ENCODE data around the gene MSH3.
"Not testable (repeated sequence)": the region's sequence is repeated elsewhere in the genome, so short reads cannot be mapped to it uniquely, and the experiment has no call there.

MSH3 gene

GRCh38 chr5:80825786-80826460 is 171.5 kb downstream of the MSH3 start:
- H3K4me2 ChIP-seq (ENCODE audit: low read length) = no peak overlapping the region
- H3K9me3 ChIP-seq (ENCODE audit: control insufficient read depth, insufficient read depth, low read length) = peaks cover 9% of the 10 kb centered on the region; the same call in 1 of the 2 replicates
- H3K79me2 ChIP-seq (ENCODE audit: control insufficient read depth, low read length) = no peaks in the 10 kb centered on the region
- H4K20me1 ChIP-seq (ENCODE audit: control insufficient read depth, insufficient read depth, low read depth, low read length) = no peaks in the 10 kb centered on the region
- H3F3A ChIP-seq (ENCODE audit: control insufficient read depth, insufficient read depth) = no peaks in the 10 kb centered on the region
- TF ChIP-seq EZH2phosphoT487 (IDR thresholded peaks at IDR 0.05; ENCODE audit: borderline replicate concordance, low read length) = no peak
- no peaks in the 10 kb centered on the region for H3K27me3 ChIP-seq (ENCODE audit: control insufficient read depth, low read length)
- H3K4me1 ChIP-seq (ENCODE audit: control insufficient read depth, low read length) = no peaks in the 10 kb centered on the region
- no peaks in the 10 kb centered on the region for H3K9me2 ChIP-seq (replicated peaks; ENCODE audit: control insufficient read depth, low read length)
- H3K36me3 ChIP-seq (ENCODE audit: control insufficient read depth, low read length) = peaks cover 19% of the 10 kb centered on the region
- H3K4me3 ChIP-seq (ENCODE audit: low read length) = no peak overlapping the region
- H3K27ac ChIP-seq (ENCODE audit: low read depth, low read length) = no peak overlapping the region

GRCh38 chr5:80834710-80835109 is 180.3 kb downstream of the MSH3 start:
- no peaks in the 10 kb centered on the region for H3K9me2 ChIP-seq (replicated peaks; ENCODE audit: control insufficient read depth, low read length)
- no peaks in the 10 kb centered on the region for H4K20me1 ChIP-seq (ENCODE audit: control insufficient read depth, insufficient read depth, low read depth, low read length)
- H3K4me3 ChIP-seq (ENCODE audit: low read length) = no peak overlapping the region
- no peaks in the 10 kb centered on the region for H3K4me1 ChIP-seq (ENCODE audit: control insufficient read depth, low read length)
- no peak overlapping the region for H3K4me2 ChIP-seq (ENCODE audit: low read length)
- no peak for TF ChIP-seq CTCF (IDR thresholded peaks at IDR 0.05; ENCODE audit: low read depth, low read length, poor library complexity, severe bottlenecking)
- TF ChIP-seq EZH2phosphoT487 (IDR thresholded peaks at IDR 0.05; ENCODE audit: borderline replicate concordance, low read length) = no peak
- H3K27ac ChIP-seq (ENCODE audit: low read depth, low read length) = no peak overlapping the region
- no peaks in the 10 kb centered on the region for H3K9me3 ChIP-seq (ENCODE audit: control insufficient read depth, insufficient read depth, low read length)
- no peaks in the 10 kb centered on the region for H3K27me3 ChIP-seq (ENCODE audit: control insufficient read depth, low read length)
- H3F3A ChIP-seq (ENCODE audit: control insufficient read depth, insufficient read depth) = no peaks in the 10 kb centered on the region
- H3K79me2 ChIP-seq (ENCODE audit: control insufficient read depth, low read length) = no peaks in the 10 kb centered on the region
- H3K36me3 ChIP-seq (ENCODE audit: control insufficient read depth, low read length) = no peaks in the 10 kb centered on the region

DNA sequence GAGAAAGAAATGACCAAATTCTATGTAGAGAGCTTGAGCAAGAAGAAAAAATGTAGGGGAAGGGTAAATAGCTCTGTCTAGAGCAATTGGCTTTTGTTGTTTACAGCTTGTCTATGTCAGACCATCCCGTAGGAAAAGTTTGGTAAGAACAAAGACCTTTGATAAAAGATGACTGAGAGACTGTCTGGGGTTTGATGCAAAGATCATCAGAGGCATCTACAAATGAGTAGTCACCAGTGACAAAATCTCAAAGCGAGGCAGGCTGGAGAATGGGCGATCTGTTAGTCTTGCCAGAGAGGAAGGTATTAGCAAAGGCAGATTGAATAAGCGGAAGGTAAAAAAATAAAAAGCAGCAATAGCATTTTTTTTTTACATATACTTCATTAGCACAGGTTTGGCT is 180.7 kb downstream of the MSH3 start:
- H3K9me2 ChIP-seq (replicated peaks; ENCODE audit: control insufficient read depth, low read length) = no peaks in the 10 kb centered on the region
- H3K4me2 ChIP-seq (ENCODE audit: low read length) = no peak overlapping the region
- no peak overlapping the region for H3K27ac ChIP-seq (ENCODE audit: low read depth, low read length)
- H3K4me1 ChIP-seq (ENCODE audit: control insufficient read depth, low read length) = no peaks in the 10 kb centered on the region
- H3K4me3 ChIP-seq (ENCODE audit: low read length) = no peak overlapping the region
- H3K36me3 ChIP-seq (ENCODE audit: control insufficient read depth, low read length) = no peaks in the 10 kb centered on the region
- no peaks in the 10 kb centered on the region for H3K9me3 ChIP-seq (ENCODE audit: control insufficient read depth, insufficient read depth, low read length)
- H4K20me1 ChIP-seq (ENCODE audit: control insufficient read depth, insufficient read depth, low read depth, low read length) = no peaks in the 10 kb centered on the region
- no peaks in the 10 kb centered on the region for H3K27me3 ChIP-seq (ENCODE audit: control insufficient read depth, low read length)
- H3K79me2 ChIP-seq (ENCODE audit: control insufficient read depth, low read length) = no peaks in the 10 kb centered on the region
- no peaks in the 10 kb centered on the region for H3F3A ChIP-seq (ENCODE audit: control insufficient read depth, insufficient read depth)
- TF ChIP-seq CTCF (IDR thresholded peaks at IDR 0.05; ENCODE audit: low read depth, low read length, poor library complexity, severe bottlenecking) = no peak
- no peak for TF ChIP-seq EZH2phosphoT487 (IDR thresholded peaks at IDR 0.05; ENCODE audit: borderline replicate concordance, low read length)

DNA sequence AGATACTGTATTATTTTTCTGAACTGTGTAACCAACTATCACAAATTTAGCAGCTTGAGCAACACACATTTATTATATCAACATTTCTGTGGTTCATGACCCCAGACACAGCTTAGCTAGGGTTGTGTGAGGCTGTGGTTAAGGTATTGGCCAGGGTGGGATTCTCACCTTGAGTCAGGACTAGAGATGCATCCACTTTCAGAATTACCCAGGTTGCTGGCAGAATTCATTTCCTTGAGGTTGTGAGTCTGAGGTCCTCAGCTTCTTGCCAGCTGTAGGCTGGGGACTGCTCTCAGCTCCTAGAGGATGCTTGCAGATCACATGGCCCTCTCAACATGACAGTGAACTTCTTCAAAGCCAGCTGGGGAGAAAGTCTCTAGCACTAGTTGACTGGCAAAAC is 183.2 kb downstream of the MSH3 start:
- TF ChIP-seq CTCF (IDR thresholded peaks at IDR 0.05; ENCODE audit: low read depth, low read length, poor library complexity, severe bottlenecking) (no peak), EZH2phosphoT487 (IDR thresholded peaks at IDR 0.05; ENCODE audit: borderline replicate concordance, low read length) (no peak)
- no peak overlapping the region for H3K4me3 ChIP-seq (ENCODE audit: low read length)
- no peak overlapping the region for H3K27ac ChIP-seq (ENCODE audit: low read depth, low read length)
- no peaks in the 10 kb centered on the region for H3K27me3 ChIP-seq (ENCODE audit: control insufficient read depth, low read length)
- no peaks in the 10 kb centered on the region for H3K9me3 ChIP-seq (ENCODE audit: control insufficient read depth, insufficient read depth, low read length)
- H3K4me1 ChIP-seq (ENCODE audit: control insufficient read depth, low read length) = no peaks in the 10 kb centered on the region
- H3K9me2 ChIP-seq (replicated peaks; ENCODE audit: control insufficient read depth, low read length) = no peaks in the 10 kb centered on the region
- no peak overlapping the region for H3K4me2 ChIP-seq (ENCODE audit: low read length)
- H3K36me3 ChIP-seq (ENCODE audit: control insufficient read depth, low read length) = no peaks in the 10 kb centered on the region
- no peaks in the 10 kb centered on the region for H3F3A ChIP-seq (ENCODE audit: control insufficient read depth, insufficient read depth)
- no peaks in the 10 kb centered on the region for H3K79me2 ChIP-seq (ENCODE audit: control insufficient read depth, low read length)
- no peaks in the 10 kb centered on the region for H4K20me1 ChIP-seq (ENCODE audit: control insufficient read depth, insufficient read depth, low read depth, low read length)

DNA sequence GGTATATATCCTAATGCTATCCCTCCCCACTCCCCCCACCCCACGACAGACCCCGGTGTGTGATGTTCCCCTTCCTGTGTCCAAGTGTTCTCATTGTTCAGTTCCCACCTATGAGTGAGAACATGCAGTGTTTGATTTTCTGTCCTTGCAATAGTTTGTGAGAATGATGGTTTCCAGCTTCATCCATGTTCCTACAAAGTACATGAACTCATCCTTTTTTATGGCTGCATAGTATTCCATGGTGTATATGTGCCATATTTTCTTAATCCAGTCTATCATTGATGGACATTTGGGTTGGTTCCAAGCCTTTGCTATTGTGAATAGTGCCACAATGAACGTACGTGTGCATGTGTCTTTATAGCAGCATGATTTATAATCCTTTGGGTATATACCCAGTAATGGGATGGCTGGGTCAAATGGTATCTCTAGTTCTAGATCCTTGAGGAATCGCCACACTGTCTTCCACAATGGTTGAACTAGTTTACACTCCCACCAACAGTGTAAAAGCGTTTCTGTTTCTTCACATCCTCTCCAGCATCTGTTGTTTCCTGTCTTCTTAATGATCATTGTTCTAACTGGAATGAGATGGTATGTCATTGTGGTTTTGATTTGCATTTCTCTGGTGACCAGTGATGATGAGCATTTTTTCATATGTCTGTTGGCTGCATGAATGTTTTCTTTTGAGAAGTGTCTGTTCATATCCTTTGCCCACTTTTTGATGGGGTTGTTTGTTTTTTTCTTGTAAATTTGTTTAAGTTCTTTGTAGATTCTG is 186.8 kb downstream of the MSH3 start:
- not testable (repeated sequence) for H3K36me3 ChIP-seq (ENCODE audit: control insufficient read depth, low read length); H3K79me2 ChIP-seq (ENCODE audit: control insufficient read depth, low read length); H3F3A ChIP-seq (ENCODE audit: control insufficient read depth, insufficient read depth); H3K4me1 ChIP-seq (ENCODE audit: control insufficient read depth, low read length); H3K4me3 ChIP-seq (ENCODE audit: low read length); H3K27me3 ChIP-seq (ENCODE audit: control insufficient read depth, low read length); H3K27ac ChIP-seq (ENCODE audit: low read depth, low read length); H4K20me1 ChIP-seq (ENCODE audit: control insufficient read depth, insufficient read depth, low read depth, low read length); H3K9me3 ChIP-seq (ENCODE audit: control insufficient read depth, insufficient read depth, low read length); H3K4me2 ChIP-seq (ENCODE audit: low read length); H3K9me2 ChIP-seq (replicated peaks; ENCODE audit: control insufficient read depth, low read length)
